Measurements from ENCODE around the gene ZGRF1. TPM values are rescaled to one million over a fixed set of nuclear protein-coding genes. Genes with fewer than 3 reads are reported as not detected.

The ZGRF1 gene
- total RNA-seq, 2 donors from 2014 or later: 2.9 to 8.9 TPM

GRCh38 chr4:112516471-112517066 is 120.1 kb downstream of the ZGRF1 start:
- Histone ChIP-seq H3K27ac (no peak overlapping the region), H3K9me3 (no peaks in the 10 kb centered on the region), H3K4me1 (replicated peaks) (no peaks in the 10 kb centered on the region), H3K36me3 (no peaks in the 10 kb centered on the region), H3K27me3 (replicated peaks; ENCODE audit: insufficient read depth) (peaks cover 56% of the 10 kb centered on the region), H3K4me3 (no peak overlapping the region)
- TF ChIP-seq POLR2AphosphoS5 (IDR thresholded peaks at IDR 0.05) (no peak), CTCF (IDR thresholded peaks at IDR 0.05) (no peak), POLR2A (IDR thresholded peaks at IDR 0.05) (no peak)
- WGBS: 1% methylated on average over 54 of the region's 55 CpGs
- intact Hi-C loops (cut with DNase I): no loop called here
- DNase-seq (ENCODE audit: low spot score): no peak

GRCh38 chr4:112516066-112516470 is 120.6 kb downstream of the ZGRF1 start, which contains the start of gene NEUROG2:
Gene NEUROG2 (minus strand): TSS chr4:112516180. CDS start chr4:112515475, 705 bp downstream.
- Histone ChIP-seq H3K36me3 (no peaks in the 10 kb centered on the region), H3K27ac (no peak within 1 kb of the TSS), H3K4me1 (replicated peaks) (peaks cover 2% of the 10 kb centered on the region), H3K9me3 (no peaks in the 10 kb centered on the region), H3K27me3 (replicated peaks; ENCODE audit: insufficient read depth) (peaks cover 56% of the 10 kb centered on the region), H3K4me3 (peak within 1 kb of the TSS; percentile 28 to 31)
- TF ChIP-seq CTCF (IDR thresholded peaks at IDR 0.05) (no peak), POLR2A (IDR thresholded peaks at IDR 0.05) (no peak), POLR2AphosphoS5 (IDR thresholded peaks at IDR 0.05) (no peak)
- WGBS: 1% methylated on average over 15 of the region's 15 CpGs
- DNase-seq (ENCODE audit: low spot score): no peak
- intact Hi-C loops (cut with DNase I): no loop called here

- 1% methylated on average over 90 of the region's 96 CpGs for WGBS
- Histone ChIP-seq H3K27ac (no peak overlapping the region), H3K36me3 (no peaks in the 10 kb centered on the region), H3K4me3 (peak overlapping the region; percentile 28 to 31), H3K27me3 (replicated peaks; ENCODE audit: insufficient read depth) (peaks cover 57% of the 10 kb centered on the region), H3K9me3 (no peaks in the 10 kb centered on the region), H3K4me1 (replicated peaks) (peaks cover 5% of the 10 kb centered on the region)
- intact Hi-C loops (cut with DNase I): no loop called here
- no peak for TF ChIP-seq CTCF (IDR thresholded peaks at IDR 0.05)
- no peak for TF ChIP-seq POLR2A (IDR thresholded peaks at IDR 0.05)
- TF ChIP-seq POLR2AphosphoS5 (IDR thresholded peaks at IDR 0.05): no peak
- DNase-seq (ENCODE audit: low spot score): no peak
Measured at GRCh38 chr4:112515198-112516065, 121.3 kb downstream of the ZGRF1 start.

GRCh38 chr4:112514647-112515197 is 122.0 kb downstream of the ZGRF1 start:
- WGBS: 3% methylated on average over 27 of the region's 52 CpGs
- H3K36me3 ChIP-seq: no peaks in the 10 kb centered on the region
- DNase-seq (ENCODE audit: low spot score): no peak
- intact Hi-C loops (cut with DNase I): no loop called here
- no peaks in the 10 kb centered on the region for H3K9me3 ChIP-seq
- no peak for TF ChIP-seq CTCF (IDR thresholded peaks at IDR 0.05)
- no peak for TF ChIP-seq POLR2AphosphoS5 (IDR thresholded peaks at IDR 0.05)
- no peak overlapping the region for H3K27ac ChIP-seq
- H3K4me3 ChIP-seq: peak overlapping the region; percentile 28 to 31
- H3K27me3 ChIP-seq (replicated peaks; ENCODE audit: insufficient read depth): peaks cover 56% of the 10 kb centered on the region
- peaks cover 5% of the 10 kb centered on the region for H3K4me1 ChIP-seq (replicated peaks)
